HG02870 (cell line): ENCODE measurements around the gene TNKS1BP1.

Experiments used
- ATAC-seq: cut with Tn5 transposase; IDR thresholded peaks from one replicate; pipeline ENCODE4 v1.9.1; 2021; ENCODE audit warnings: mild to moderate bottlenecking, moderate library complexity; ENCODE audit not compliant: unreplicated experiment

Gene TNKS1BP1

GRCh38 chr11:57312511-57313021 is 12.2 kb downstream of the TNKS1BP1 start:
- ATAC-seq: no peak

GRCh38 chr11:57311109-57311936 is 13.4 kb downstream of the TNKS1BP1 start:
- ATAC-seq: peak; percentile 98

GRCh38 chr11:57310630-57311086 is 14.1 kb downstream of the TNKS1BP1 start:
- no peak for ATAC-seq

DNA sequence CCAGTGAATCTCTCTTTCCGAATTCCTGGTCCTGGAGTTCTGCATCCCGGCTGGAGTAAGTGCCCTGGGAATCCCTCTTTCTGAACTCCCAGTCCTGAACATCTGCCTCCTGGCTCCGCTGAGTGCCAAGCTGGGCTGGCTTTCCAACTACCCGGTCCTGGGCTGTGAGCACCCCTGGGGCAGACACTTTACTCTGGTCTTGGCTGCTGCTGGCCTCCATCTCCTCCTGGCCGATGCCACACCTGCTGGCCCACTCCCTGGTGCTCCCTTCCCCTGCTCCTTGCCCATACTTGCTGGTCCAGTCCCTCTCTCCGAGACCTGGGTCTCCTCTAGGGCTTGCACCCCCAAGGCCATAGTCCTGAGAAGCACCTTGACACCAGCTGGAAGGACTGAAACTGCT is 14.7 kb downstream of the TNKS1BP1 start:
- ATAC-seq: no peak

DNA sequence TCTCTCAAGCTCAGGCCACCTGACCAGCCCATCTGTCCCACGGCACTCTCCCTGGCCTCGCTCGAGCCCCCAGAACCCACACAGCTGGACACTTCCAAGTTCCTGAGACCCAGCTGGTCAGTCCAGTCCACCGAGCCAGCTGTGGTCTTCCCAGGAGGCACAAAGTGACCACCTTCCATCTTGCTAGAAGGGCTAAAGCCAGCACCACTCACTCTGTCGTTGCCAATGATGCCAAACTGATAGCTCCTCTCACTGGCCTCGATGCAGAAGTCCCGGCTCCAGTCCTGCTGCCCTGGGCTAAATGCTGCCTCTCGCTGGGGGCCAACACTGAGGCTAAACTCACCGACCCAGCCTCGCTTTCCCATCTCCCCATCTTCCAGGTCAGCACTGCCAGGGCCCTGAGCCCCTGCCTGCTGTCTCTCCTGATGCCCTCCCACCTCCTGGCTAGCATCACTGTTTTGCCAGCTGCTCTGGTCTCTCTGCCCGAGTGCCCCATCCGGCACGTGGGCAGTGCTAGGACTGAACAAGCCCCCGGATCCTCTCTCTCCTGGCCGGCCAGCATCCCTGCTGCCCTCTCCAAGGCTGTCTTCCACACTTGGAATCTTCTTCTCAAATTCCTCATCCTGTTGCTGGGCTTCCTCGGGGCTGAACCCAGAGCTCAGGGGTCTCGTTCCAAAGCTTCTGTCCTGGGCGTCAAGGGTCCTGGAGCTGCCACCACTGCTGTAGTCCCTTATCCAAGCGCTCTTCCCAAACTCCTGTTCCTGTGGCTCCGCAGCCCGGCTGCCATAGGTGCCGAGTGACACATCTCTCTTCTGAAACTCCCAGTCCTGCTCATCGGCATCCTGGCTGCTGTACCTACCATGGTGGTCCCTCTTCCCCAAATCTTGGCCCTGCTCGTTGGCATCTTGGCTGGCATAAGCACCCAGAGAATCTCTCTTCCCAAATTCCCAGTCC is 15.4 kb downstream of the TNKS1BP1 start:
- ATAC-seq: no peak

GRCh38 chr11:57308426-57309060 is 16.2 kb downstream of the TNKS1BP1 start:
- ATAC-seq: no peak

- ATAC-seq: no peak
Measured at GRCh38 chr11:57307666-57308270, 17.0 kb downstream of the TNKS1BP1 start.

GRCh38 chr11:57306940-57307565 is 17.7 kb downstream of the TNKS1BP1 start:
- ATAC-seq: no peak

GRCh38 chr11:57306161-57306876 is 18.4 kb downstream of the TNKS1BP1 start:
- no peak for ATAC-seq

GRCh38 chr11:57305523-57305922 is 19.2 kb downstream of the TNKS1BP1 start:
- ATAC-seq: no peak

- no peak for ATAC-seq
Measured at GRCh38 chr11:57303990-57304579, 20.7 kb downstream of the TNKS1BP1 start.

DNA sequence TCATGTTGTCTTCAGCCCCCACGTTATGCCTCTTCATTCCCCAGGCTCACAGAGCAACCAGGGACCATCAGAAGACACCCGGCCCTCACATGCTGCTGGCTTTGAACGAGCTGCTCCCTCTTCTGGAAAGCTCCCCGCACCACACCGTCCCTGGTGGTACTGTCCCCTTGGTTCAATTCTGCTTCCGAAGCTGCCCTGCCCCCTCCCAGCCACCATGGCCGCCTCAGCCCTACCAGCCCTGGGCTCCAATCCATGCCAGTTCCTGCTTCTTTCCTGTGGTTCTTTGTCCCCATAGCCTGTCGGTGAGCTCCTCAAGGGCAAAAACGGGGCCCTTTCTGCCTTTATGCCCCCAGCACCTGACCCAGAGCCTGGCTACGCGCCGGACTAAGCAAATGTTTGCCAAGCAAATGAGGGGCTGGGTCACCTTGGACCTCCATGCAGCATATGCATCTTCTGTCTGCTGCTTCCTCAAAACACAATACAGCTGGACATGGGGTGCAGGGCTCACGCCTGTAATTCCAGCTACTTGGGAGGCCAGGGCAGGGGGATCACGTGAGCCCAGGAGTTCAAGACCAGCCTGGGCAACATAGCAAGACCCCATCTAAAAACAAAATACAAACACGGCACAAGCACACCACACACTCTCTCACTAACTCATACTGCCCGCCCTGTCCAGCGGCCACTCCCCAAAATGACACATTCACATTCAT is 21.3 kb downstream of the TNKS1BP1 start:
- ATAC-seq: no peak

GRCh38 chr11:57302489-57302888 is 22.3 kb downstream of the TNKS1BP1 start:
- no peak for ATAC-seq

DNA sequence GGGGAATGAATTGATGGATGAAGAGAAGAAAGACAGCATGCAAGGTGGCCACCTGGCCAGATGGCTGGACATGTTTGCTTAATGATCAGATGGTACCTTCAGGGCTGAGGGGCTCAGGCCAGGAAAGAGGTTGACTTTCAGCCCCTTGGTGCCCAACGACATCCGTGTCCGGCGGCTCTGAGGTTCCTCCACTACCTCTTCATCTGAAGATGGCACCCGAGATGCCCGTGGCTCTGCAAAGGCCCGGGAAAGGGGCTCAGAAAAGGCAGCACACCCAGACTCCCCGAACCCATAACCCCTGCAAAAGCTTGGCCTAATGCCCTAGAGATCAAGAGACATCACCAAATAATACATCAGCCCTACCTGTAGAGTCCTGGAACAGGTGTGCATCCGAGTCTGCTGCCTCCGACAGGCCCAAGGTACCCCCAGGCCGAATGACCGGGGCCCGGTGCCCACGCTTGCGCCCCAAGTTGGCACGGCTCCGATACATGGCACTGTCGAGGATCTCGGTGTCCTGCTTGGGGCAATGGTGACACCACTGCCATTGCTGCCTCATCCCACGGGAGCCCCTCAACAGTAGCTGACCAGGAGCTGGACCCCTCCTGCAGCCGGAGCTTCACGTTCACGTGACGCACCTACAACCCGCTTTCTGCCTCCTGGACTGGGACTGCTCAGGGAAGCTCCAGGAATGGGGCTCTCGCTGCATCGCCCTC is 22.9 kb downstream of the TNKS1BP1 start:
- no peak for ATAC-seq

DNA sequence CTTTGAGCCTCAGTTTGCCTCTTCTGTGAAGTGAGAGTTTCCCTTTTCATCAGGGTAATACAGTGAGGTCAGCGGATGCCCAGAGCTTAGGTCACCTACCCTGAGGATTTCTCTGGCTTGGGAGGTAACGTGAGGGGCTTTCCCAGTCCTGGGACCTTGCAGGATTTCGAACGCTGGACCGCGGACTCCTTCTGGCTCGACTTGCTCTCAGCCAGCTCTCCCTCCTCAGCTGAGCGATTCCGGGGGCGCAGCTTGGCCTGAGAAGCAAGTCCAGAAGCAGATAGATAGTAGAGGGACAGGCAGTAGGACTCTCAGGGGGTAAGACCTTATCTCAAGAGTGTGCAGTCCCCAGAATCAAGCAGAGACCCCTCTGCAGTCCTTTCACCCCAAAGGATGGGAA is 24.0 kb downstream of the TNKS1BP1 start:
- no peak for ATAC-seq

DNA sequence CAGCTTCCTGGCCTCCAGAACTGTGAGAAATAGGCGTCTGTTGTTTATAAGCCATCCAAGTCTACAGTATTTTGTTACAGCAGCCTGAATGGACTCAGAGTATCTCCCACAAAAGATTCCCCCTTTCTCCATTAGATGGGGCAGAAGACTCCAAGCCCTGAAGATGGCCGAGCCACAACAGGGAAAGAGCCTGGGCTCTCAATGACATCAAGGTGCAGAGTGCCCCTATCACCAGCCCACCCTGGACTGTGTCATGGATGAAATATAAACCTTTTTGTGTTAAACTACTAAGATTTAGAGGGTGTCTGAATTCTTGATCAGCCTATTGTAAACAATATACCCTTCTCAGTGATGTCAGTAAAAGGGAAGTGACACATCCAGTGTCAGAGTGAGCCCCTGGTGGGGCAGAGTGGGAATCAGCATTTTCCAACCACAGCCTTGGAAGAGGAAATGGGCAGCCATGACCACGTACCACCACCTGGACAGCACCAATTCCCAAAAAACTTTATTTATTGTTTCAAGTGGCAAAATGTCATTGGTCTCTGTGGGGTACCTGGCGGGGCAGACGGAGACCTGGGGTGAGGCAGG is 25.5 kb downstream of the TNKS1BP1 start:
- ATAC-seq: no peak

GRCh38 chr11:57297221-57297620 is 27.5 kb downstream of the TNKS1BP1 start:
- no peak for ATAC-seq
